ENCODE measurements around the gene KCNG2.
"Not testable (repeated sequence)": the region's sequence is repeated elsewhere in the genome, so short reads cannot be mapped to it uniquely, and the experiment has no call there.

Gene KCNG2

GRCh38 chr18:79797518-79798345 is at the start of gene KCNG2:
KCNG2 (plus strand) TSS chr18:79797938; CDS start chr18:79863668, 65,730 bp downstream.
- no peak for DNase-seq

- no peak for DNase-seq
Observed at GRCh38 chr18:79748321-79749180, 49.2 kb upstream of the KCNG2 start.

- DNase-seq, result no peak
Observed at GRCh38 chr18:79749251-79750191, 48.2 kb upstream of the KCNG2 start.

GRCh38 chr18:79750980-79751571 is 46.7 kb upstream of the KCNG2 start:
- DNase-seq, result no peak

- DNase-seq, result not testable (repeated sequence)
Observed at GRCh38 chr18:79751918-79752578, 45.7 kb upstream of the KCNG2 start.

GRCh38 chr18:79752946-79753345 is 44.8 kb upstream of the KCNG2 start:
- DNase-seq, result not testable (repeated sequence)

GRCh38 chr18:79753391-79753851 is 44.3 kb upstream of the KCNG2 start:
- no peak for DNase-seq

GRCh38 chr18:79754022-79754761 is 43.5 kb upstream of the KCNG2 start:
- DNase-seq, result no peak

GRCh38 chr18:79754831-79755351 is 42.8 kb upstream of the KCNG2 start:
- no peak for DNase-seq

- no peak for DNase-seq
Observed at GRCh38 chr18:79755496-79756142, 42.1 kb upstream of the KCNG2 start.

- DNase-seq, result no peak
Observed at GRCh38 chr18:79756143-79756500, 41.6 kb upstream of the KCNG2 start.

GRCh38 chr18:79756826-79757225 is 40.9 kb upstream of the KCNG2 start:
- DNase-seq, result no peak

GRCh38 chr18:79760348-79760747 is 37.4 kb upstream of the KCNG2 start:
- no peak for DNase-seq

- no peak for DNase-seq
Observed at GRCh38 chr18:79760881-79761280, 36.9 kb upstream of the KCNG2 start.

- DNase-seq, result no peak
Observed at GRCh38 chr18:79763407-79763806, 34.3 kb upstream of the KCNG2 start.

GRCh38 chr18:79764131-79764530 is 33.6 kb upstream of the KCNG2 start:
- DNase-seq, result no peak

GRCh38 chr18:79765491-79766245 is 32.1 kb upstream of the KCNG2 start:
- no peak for DNase-seq

GRCh38 chr18:79766308-79766707 is 31.4 kb upstream of the KCNG2 start:
- no peak for DNase-seq

- no peak for DNase-seq
Observed at GRCh38 chr18:79768745-79769144, 29.0 kb upstream of the KCNG2 start.

Measured in RPMI8226 (cell line).